ENCODE data around the gene SLC44A5. TPM values are rescaled to one million over a fixed set of nuclear protein-coding genes. Genes with fewer than 3 reads are reported as not detected.

SLC44A5 gene
- total RNA-seq, 4 donors from 2014 or later: 0.19 to 12.8 (median 2.6) TPM

DNA sequence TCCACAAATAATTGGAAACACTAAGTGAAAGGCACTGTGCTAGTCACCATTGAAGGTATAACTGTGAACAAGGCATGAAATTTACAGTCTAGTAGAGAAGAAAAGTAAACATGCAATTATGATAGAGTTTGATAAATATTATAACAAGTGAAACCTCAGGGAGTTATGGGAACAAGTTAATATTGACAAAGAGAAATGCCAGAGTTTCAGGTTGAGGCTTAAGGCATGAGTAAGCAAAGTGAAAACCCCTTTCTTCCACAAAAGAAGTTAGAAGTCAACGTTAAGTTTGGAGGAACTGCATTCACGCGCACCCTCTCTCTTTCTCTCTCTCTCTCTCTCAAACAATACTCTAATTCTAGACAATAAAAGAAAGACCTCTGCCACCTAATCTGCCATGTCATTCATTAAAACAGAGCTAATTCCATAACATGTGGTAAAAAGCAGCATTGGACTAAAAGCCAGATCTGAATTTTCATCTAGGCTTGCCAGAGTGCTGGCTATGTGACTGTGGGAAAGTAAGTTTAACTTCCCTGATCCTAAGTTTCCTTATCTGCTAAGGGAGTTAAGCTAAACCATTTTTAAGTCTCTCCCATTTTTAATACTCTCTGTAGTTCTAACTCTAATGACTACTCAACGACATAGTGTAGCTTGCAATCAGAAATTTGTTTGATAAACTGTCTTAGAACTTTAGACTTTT lies 22.0 kb downstream of the SLC44A5 start:
- no peak for DNase-seq
- Histone ChIP-seq H3K4me3 (no peak overlapping the region), H3K27me3 (no peaks in the 10 kb centered on the region), H3K4me1 (no peaks in the 10 kb centered on the region), H3K9me3 (no peaks in the 10 kb centered on the region), H3K27ac (no peak overlapping the region), H3K36me3 (no peaks in the 10 kb centered on the region)
- intact Hi-C loops (cut with DNase I): no loop called here
- TF ChIP-seq CTCF (IDR thresholded peaks at IDR 0.05) (no peak), POLR2A (IDR thresholded peaks at IDR 0.05) (no peak)
- 28 to 45% methylated on average over 4 of the region's 4 CpGs for WGBS, 2 donors

- DNase-seq: no peak
- 28 to 49% methylated on average over 3 of the region's 3 CpGs for WGBS, 2 donors
Measured at GRCh38 chr1:75587692-75588091, 23.2 kb downstream of the SLC44A5 start.

GRCh38 chr1:75583282-75583681 lies 27.6 kb downstream of the SLC44A5 start:
- 43 to 45% methylated on average over 2 of the region's 2 CpGs for whole genome bisulfite sequencing, 2 donors
- intact Hi-C loops (cut with DNase I): no loop called here
- Histone ChIP-seq H3K27me3 (no peaks in the 10 kb centered on the region), H3K4me1 (no peaks in the 10 kb centered on the region), H3K9me3 (no peaks in the 10 kb centered on the region), H3K36me3 (no peaks in the 10 kb centered on the region), H3K27ac (no peak overlapping the region), H3K4me3 (no peak overlapping the region)
- no peak for TF ChIP-seq CTCF (IDR thresholded peaks at IDR 0.05)
- TF ChIP-seq POLR2A (IDR thresholded peaks at IDR 0.05): no peak
- no peak for DNase-seq

More at GRCh38 chr1:75587692-75588091, 23.2 kb downstream of the SLC44A5 start:
- Histone ChIP-seq H3K27me3 (no peaks in the 10 kb centered on the region), H3K9me3 (no peaks in the 10 kb centered on the region), H3K4me3 (no peak overlapping the region), H3K27ac (no peak overlapping the region), H3K4me1 (no peaks in the 10 kb centered on the region), H3K36me3 (no peaks in the 10 kb centered on the region)
- intact Hi-C loops (cut with DNase I): no loop called here
- TF ChIP-seq POLR2A (IDR thresholded peaks at IDR 0.05): no peak
- TF ChIP-seq CTCF (IDR thresholded peaks at IDR 0.05): no peak

DNA sequence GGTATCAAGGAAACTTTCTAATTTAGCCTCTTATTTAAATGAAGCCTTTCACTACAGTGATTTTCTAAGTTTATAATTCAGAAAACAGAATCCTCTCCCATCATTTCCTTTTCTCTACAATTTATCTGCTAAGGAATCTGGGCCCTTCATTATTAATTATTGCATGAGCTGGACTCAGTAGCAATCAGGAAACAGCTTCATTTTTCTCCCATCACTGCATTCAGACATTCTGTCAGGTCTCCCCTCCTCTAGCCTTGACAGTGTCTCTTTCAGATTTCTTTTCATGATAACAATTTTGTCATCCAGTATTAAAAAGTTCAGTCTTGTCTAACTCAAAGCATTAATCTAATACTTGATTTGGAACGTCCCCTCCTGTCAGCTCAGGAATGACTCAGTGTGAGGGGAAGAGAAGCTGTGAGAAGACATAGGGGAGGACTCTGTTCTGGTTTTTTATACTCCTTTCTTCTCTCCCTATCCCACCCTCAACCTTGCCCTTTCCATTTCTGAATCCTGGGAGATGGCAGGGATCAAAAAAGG lies 28.1 kb downstream of the SLC44A5 start:
- TF ChIP-seq POLR2A (IDR thresholded peaks at IDR 0.05) (no peak), CTCF (IDR thresholded peaks at IDR 0.05) (no peak)
- H3K27ac ChIP-seq: no peak overlapping the region
- no peaks in the 10 kb centered on the region for H3K4me1 ChIP-seq
- WGBS, 2 donors: 60 to 86% methylated on average over 1 of the region's 1 CpG
- DNase-seq: no peak
- no peaks in the 10 kb centered on the region for H3K9me3 ChIP-seq
- H3K27me3 ChIP-seq: no peaks in the 10 kb centered on the region
- H3K36me3 ChIP-seq: no peaks in the 10 kb centered on the region
- no peak overlapping the region for H3K4me3 ChIP-seq
- intact Hi-C loops (cut with DNase I): no loop called here

- H3K9me3 ChIP-seq: no peaks in the 10 kb centered on the region
- 29 to 49% methylated on average over 2 of the region's 2 CpGs for WGBS, 2 donors
- DNase-seq: no peak
- no peak overlapping the region for H3K4me3 ChIP-seq
- no peaks in the 10 kb centered on the region for H3K4me1 ChIP-seq
- intact Hi-C loops (cut with DNase I): no loop called here
- TF ChIP-seq CTCF (IDR thresholded peaks at IDR 0.05): no peak
- TF ChIP-seq POLR2A (IDR thresholded peaks at IDR 0.05): no peak
- H3K27ac ChIP-seq: no peak overlapping the region
- H3K27me3 ChIP-seq: no peaks in the 10 kb centered on the region
- no peaks in the 10 kb centered on the region for H3K36me3 ChIP-seq
Measured at GRCh38 chr1:75579046-75579445, 31.9 kb downstream of the SLC44A5 start.
